Colonic mucosa (tissue), 4 donors: Measurements from ENCODE around the gene SLC2A8. TPM values are rescaled to one million over a fixed set of nuclear protein-coding genes. Genes with fewer than 3 reads are reported as not detected.

ENCODE experiments used
- DNase-seq: peaks from one replicate; pipeline ENCODE4 v3.0.0-alpha.2; 2020
- H3K27ac ChIP-seq: fragments of 200-600 bp; one replicate; pipeline ENCODE4 v1.8.0; 2021
- H3K27me3 ChIP-seq: fragments of 200-600 bp; one replicate; pipeline ENCODE4 v1.8.0; 2021
- H3K36me3 ChIP-seq: fragments of 200-600 bp; one replicate; pipeline ENCODE4 v1.8.0; 2021
- H3K4me1 ChIP-seq: fragments of 200-600 bp; one replicate; pipeline ENCODE4 v1.8.0; 2021; ENCODE audit warnings: mild to moderate bottlenecking
- H3K4me3 ChIP-seq: fragments of 200-600 bp; one replicate; pipeline ENCODE4 v1.8.0; 2021
- H3K9ac ChIP-seq, 2 donors: one replicate each; pipeline ENCODE4 v1.7.0; 2013; ENCODE audit warnings: control low read depth in 2 of 2, low read depth in 2 of 2, low read length in 2 of 2
- H3K9me3 ChIP-seq: fragments of 200-600 bp; one replicate; pipeline ENCODE4 v1.8.0; 2021
- intact Hi-C: fragments of 100-400 bp; cut with DNase I; formaldehyde crosslinking; loops from one replicate; pipeline ENCODE4 v1.14.1; 2022
- total RNA-seq, 2 donors: library from RNA; stranded (reverse); fragmentation: NEBNext Ultra II Directional in 1 of 2; extraction: Animal tissue kit (Norgen Biotek cat#: 25700) in 1 of 2; gene quantifications; one replicate each; pipeline ENCODE4 v1.2.1, GENCODE V29; 2021
- TF ChIP-seq, protein P1 (sequence below): fragments of 200-600 bp; IDR thresholded peaks from one replicate; pipeline ENCODE4 v1.8.0; 2022; ENCODE audit warnings: antibody characterized with exemption, mild to moderate bottlenecking
- donor health status: healthy.
- donor health status: DM: no; HTN: no; CAD: no.
- donor health status: DM: no; HTN: no; CAD: no.

The SLC2A8 gene
- total RNA-seq, 2 donors from 2014 or later: 20.4 to 33.6 TPM

GRCh38 chr9:127438394-127438793 lies 41.4 kb downstream of the SLC2A8 start:
- H3K36me3 ChIP-seq: peaks cover 21% of the 10 kb centered on the region
- intact Hi-C loops: no loop called here
- no peaks in the 10 kb centered on the region for H3K27me3 ChIP-seq
- no peaks in the 10 kb centered on the region for H3K4me1 ChIP-seq
- H3K27ac ChIP-seq: no peak overlapping the region
- H3K9ac ChIP-seq: no peak overlapping the region
- H3K9me3 ChIP-seq: no peaks in the 10 kb centered on the region
- H3K4me3 ChIP-seq: no peak overlapping the region
- TF ChIP-seq, protein P1, sequence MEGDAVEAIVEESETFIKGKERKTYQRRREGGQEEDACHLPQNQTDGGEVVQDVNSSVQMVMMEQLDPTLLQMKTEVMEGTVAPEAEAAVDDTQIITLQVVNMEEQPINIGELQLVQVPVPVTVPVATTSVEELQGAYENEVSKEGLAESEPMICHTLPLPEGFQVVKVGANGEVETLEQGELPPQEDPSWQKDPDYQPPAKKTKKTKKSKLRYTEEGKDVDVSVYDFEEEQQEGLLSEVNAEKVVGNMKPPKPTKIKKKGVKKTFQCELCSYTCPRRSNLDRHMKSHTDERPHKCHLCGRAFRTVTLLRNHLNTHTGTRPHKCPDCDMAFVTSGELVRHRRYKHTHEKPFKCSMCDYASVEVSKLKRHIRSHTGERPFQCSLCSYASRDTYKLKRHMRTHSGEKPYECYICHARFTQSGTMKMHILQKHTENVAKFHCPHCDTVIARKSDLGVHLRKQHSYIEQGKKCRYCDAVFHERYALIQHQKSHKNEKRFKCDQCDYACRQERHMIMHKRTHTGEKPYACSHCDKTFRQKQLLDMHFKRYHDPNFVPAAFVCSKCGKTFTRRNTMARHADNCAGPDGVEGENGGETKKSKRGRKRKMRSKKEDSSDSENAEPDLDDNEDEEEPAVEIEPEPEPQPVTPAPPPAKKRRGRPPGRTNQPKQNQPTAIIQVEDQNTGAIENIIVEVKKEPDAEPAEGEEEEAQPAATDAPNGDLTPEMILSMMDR: no peak
- DNase-seq: no peak

- Histone ChIP-seq H3K9me3 (no peaks in the 10 kb centered on the region), H3K27ac (no peak overlapping the region)
- intact Hi-C loops: no loop called here
Measured at GRCh38 chr9:127444283-127444920, 47.4 kb downstream of the SLC2A8 start.

GRCh38 chr9:127444921-127445850 lies 48.2 kb downstream of the SLC2A8 start:
- H3K4me1 ChIP-seq: peaks cover 9% of the 10 kb centered on the region
- no peak overlapping the region for H3K9ac ChIP-seq
- no peak overlapping the region for H3K27ac ChIP-seq
- no peaks in the 10 kb centered on the region for H3K27me3 ChIP-seq
- H3K36me3 ChIP-seq: peaks cover 30% of the 10 kb centered on the region
- TF ChIP-seq, protein P1: no peak
- no peaks in the 10 kb centered on the region for H3K9me3 ChIP-seq
- no peak overlapping the region for H3K4me3 ChIP-seq
- intact Hi-C loops: loop anchor here (5.0 kb wide), 1 partner anchor 48 kb away; the partner anchor contains the start of gene SLC2A8
- no peak for DNase-seq

More at GRCh38 chr9:127444283-127444920, 47.4 kb downstream of the SLC2A8 start:
- no peak for DNase-seq
- Histone ChIP-seq H3K36me3 (peaks cover 30% of the 10 kb centered on the region), H3K4me1 (peaks cover 4% of the 10 kb centered on the region), H3K9ac (no peak overlapping the region), H3K4me3 (no peak overlapping the region), H3K27me3 (no peaks in the 10 kb centered on the region)
- TF ChIP-seq, protein P1: no peak

GRCh38 chr9:127445851-127446712 lies 49.1 kb downstream of the SLC2A8 start:
- Histone ChIP-seq H3K9ac (no peak overlapping the region), H3K9me3 (no peaks in the 10 kb centered on the region), H3K27me3 (no peaks in the 10 kb centered on the region), H3K4me3 (no peak overlapping the region), H3K36me3 (peaks cover 30% of the 10 kb centered on the region), H3K4me1 (peaks cover 9% of the 10 kb centered on the region), H3K27ac (no peak overlapping the region)
- intact Hi-C loops: loop anchor here (5.0 kb wide), 1 partner anchor 49 kb away; the partner anchor contains the start of gene SLC2A8
- TF ChIP-seq, protein P1: no peak
- DNase-seq: no peak
